HCT116 (cell line): ENCODE results near the gene KIF5C. TPM values are rescaled to one million over a fixed set of nuclear protein-coding genes. Genes with fewer than 3 reads are reported as not detected.

Experiments used
- ATAC-seq: fragments of 200-7000 bp; cut with Tn5 transposase; 2 replicates; pipeline ENCODE4 v1.9.1; 2020; ENCODE audit warnings: mild to moderate bottlenecking, moderate library complexity
- BruUV-seq: library from RNA; stranded (reverse); fragments of 400-500 nt; replicated peaks from 2 replicates; lab custom pipeline; 2021; lab: Mats Ljungman, UMichigan
- CTCF ChIA-PET: fragments of 300-600 bp; sonication (Branson Sonifier 250); formaldehyde crosslinking; loops from one replicate; lab custom pipeline; 2021; ENCODE audit warnings: antibody characterized with exemption; lab: Charles Lee
- POLR2A ChIA-PET: fragments of 300-600, 350-600 bp; sonication (Branson Sonifier 250); formaldehyde crosslinking; loops from one replicate; lab custom pipeline; 2021; ENCODE audit warnings: antibody characterized with exemption; lab: Charles Lee
- RAD21 ChIA-PET, 2 experiments: fragments of 300-600 bp; sonication (Branson Sonifier 250); formaldehyde crosslinking; loops; one replicate each; lab custom pipeline; 2023; ENCODE audit warnings: low total read pairs in 2 of 2; ENCODE audit not compliant: uncharacterized antibody in 2 of 2, unreplicated experiment in 2 of 2, low non-redundant PET in 1 of 2; lab: Charles Lee
- DNase-seq: peaks from one replicate; pipeline ENCODE4 v3.0.0-alpha.2; 2010; ENCODE audit warnings: low read depth, low spot score
- H2AFZ ChIP-seq: fragments of 200-600 bp; shearing (Covaris generic), sonication (generic); 2 replicates; pipeline ENCODE4 v1.6.1; 2017; ENCODE audit warnings: low read depth, mixed run types, mixed read lengths, antibody characterized with exemption, low read length; ENCODE audit not compliant: poor library complexity, severe bottlenecking
- H3K27ac ChIP-seq: 2 replicates; pipeline ENCODE4 v1.5.1; 2012; ENCODE audit warnings: low read depth, low read length
- H3K27me3 ChIP-seq: fragments of 200-600 bp; sonication (generic); 2 replicates; pipeline ENCODE4 v1.6.1; 2016; ENCODE audit warnings: mixed run types, low read length, mixed read lengths; ENCODE audit not compliant: insufficient read depth
- H3K36me3 ChIP-seq, 2 experiments: fragments of 200-500 bp in 1 of 2; fragments of 200-600 bp in 1 of 2; sonication (Bioruptor generic) in 1 of 2; sonication (generic) in 1 of 2; 2 replicates each; pipeline versions ENCODE4 v1.5.1 to v1.6.1; 2014 to 2016; ENCODE audit warnings: low read length in 2 of 2, inconsistent platforms in 1 of 2, mixed read lengths in 1 of 2, mixed run types in 1 of 2; ENCODE audit not compliant: insufficient read depth in 2 of 2, control insufficient read depth in 1 of 2
- H3K4me1 ChIP-seq, 2 experiments: fragments of 200-600 bp in 1 of 2; sonication (generic) in 1 of 2; 2 replicates each; pipeline versions ENCODE4 v1.5.1 to v1.6.1; 2012 to 2017; ENCODE audit warnings: low read length in 2 of 2, inconsistent platforms in 1 of 2, mild to moderate bottlenecking in 1 of 2, mixed read lengths in 1 of 2, mixed run types in 1 of 2, moderate library complexity in 1 of 2; ENCODE audit not compliant: insufficient read depth in 2 of 2, control insufficient read depth in 1 of 2
- H3K4me2 ChIP-seq: fragments of 200-600 bp; sonication (generic); 2 replicates; pipeline ENCODE4 v1.6.1; 2017; ENCODE audit warnings: mixed run types, low read length, mixed read lengths
- H3K4me3 ChIP-seq, 2 experiments: fragments of 200-600 bp in 1 of 2; sonication (generic) in 1 of 2; replicated peaks in 1 of 2; 2 replicates each; pipeline ENCODE4 v1.5.1; 2011 to 2016; ENCODE audit warnings: low read length in 2 of 2, control low read depth in 1 of 2, low read depth in 1 of 2, mild to moderate bottlenecking in 1 of 2, mixed read lengths in 1 of 2, mixed run types in 1 of 2
- H3K79me2 ChIP-seq: fragments of 200-600 bp; sonication (generic); 2 replicates; pipeline ENCODE4 v1.6.1; 2017; ENCODE audit warnings: mild to moderate bottlenecking, mixed run types, low read length, moderate library complexity, mixed read lengths; ENCODE audit not compliant: insufficient read depth
- H3K9ac ChIP-seq: fragments of 200-600 bp; sonication (generic); 2 replicates; pipeline ENCODE4 v1.6.1; 2016; ENCODE audit warnings: low read length, mixed read lengths
- H3K9me2 ChIP-seq: fragments of 200-600 bp; sonication (generic), shearing (Covaris generic); 2 replicates; pipeline ENCODE4 v1.6.1; 2017; ENCODE audit warnings: mixed run types, mild to moderate bottlenecking, moderate library complexity; ENCODE audit not compliant: insufficient read depth
- H3K9me3 ChIP-seq, 2 experiments: fragments of 200-500 bp in 1 of 2; fragments of 200-600 bp in 1 of 2; sonication (Bioruptor generic) in 1 of 2; sonication (generic) in 1 of 2; 2 replicates each; pipeline ENCODE4 v1.6.1; 2014 to 2017; ENCODE audit warnings: low read length in 2 of 2, mixed read lengths in 2 of 2, inconsistent platforms in 1 of 2, low read depth in 1 of 2, mild to moderate bottlenecking in 1 of 2, mixed run types in 1 of 2, moderate library complexity in 1 of 2; ENCODE audit not compliant: control insufficient read depth in 1 of 2, insufficient read depth in 1 of 2
- H4K20me1 ChIP-seq: fragments of 200-600 bp; sonication (generic), shearing (Covaris generic); 2 replicates; pipeline ENCODE4 v1.6.1; 2017; ENCODE audit warnings: mixed run types, mild to moderate bottlenecking, moderate library complexity; ENCODE audit not compliant: insufficient read depth
- CBX3 ChIP-seq: IDR thresholded peaks from 2 replicates; pipeline ENCODE4 v1.6.1; 2012; ENCODE audit warnings: low read depth
- EGR1 ChIP-seq: IDR thresholded peaks from 2 replicates; pipeline ENCODE4 v1.6.1; 2012; ENCODE audit warnings: low read depth
- EZH2 ChIP-seq: fragments of 200-600 bp; sonication (generic); IDR thresholded peaks from 2 replicates; pipeline ENCODE4 v1.6.1; 2017; ENCODE audit warnings: antibody characterized with exemption, mixed run types
- EZH2phosphoT487 ChIP-seq: fragments of 200-600 bp; IDR thresholded peaks from 2 replicates; pipeline ENCODE4 v1.6.1; 2018; ENCODE audit warnings: antibody characterized with exemption, borderline replicate concordance
- POLR2AphosphoS5 ChIP-seq: IDR thresholded peaks from 2 replicates; pipeline ENCODE4 v1.6.1; 2011; ENCODE audit warnings: mild to moderate bottlenecking, low read depth, low read length, moderate library complexity
- SIN3A ChIP-seq: IDR thresholded peaks from 2 replicates; pipeline ENCODE4 v1.6.1; 2012; ENCODE audit warnings: low read depth
- SP1 ChIP-seq: IDR thresholded peaks from 2 replicates; pipeline ENCODE4 v1.6.1; 2012; ENCODE audit warnings: low read depth
- YY1 ChIP-seq: IDR thresholded peaks from 2 replicates; pipeline ENCODE4 v1.6.1; 2011; ENCODE audit warnings: low read length, low read depth, moderate library complexity, mild to moderate bottlenecking; ENCODE audit not compliant: insufficient replicate concordance; ENCODE audit errors: extremely low read depth
- intact Hi-C: fragments of 100-400 bp; cut with micrococcal nuclease; formaldehyde crosslinking; loops from 2 replicates; pipeline ENCODE4 v1.10.0; 2022
- total RNA-seq: library from RNA; stranded (reverse); gene quantifications from one replicate; pipeline ENCODE4 v1.2.1, GENCODE V29; 2021; ENCODE audit not compliant: unreplicated experiment
- TF ChIP-seq, protein P1 (sequence below): IDR thresholded peaks from 2 replicates; pipeline ENCODE4 v1.6.1; 2012; ENCODE audit warnings: low read depth

The KIF5C gene
- total RNA-seq, 1 experiment from 2014 or later = 6.5 TPM

DNA sequence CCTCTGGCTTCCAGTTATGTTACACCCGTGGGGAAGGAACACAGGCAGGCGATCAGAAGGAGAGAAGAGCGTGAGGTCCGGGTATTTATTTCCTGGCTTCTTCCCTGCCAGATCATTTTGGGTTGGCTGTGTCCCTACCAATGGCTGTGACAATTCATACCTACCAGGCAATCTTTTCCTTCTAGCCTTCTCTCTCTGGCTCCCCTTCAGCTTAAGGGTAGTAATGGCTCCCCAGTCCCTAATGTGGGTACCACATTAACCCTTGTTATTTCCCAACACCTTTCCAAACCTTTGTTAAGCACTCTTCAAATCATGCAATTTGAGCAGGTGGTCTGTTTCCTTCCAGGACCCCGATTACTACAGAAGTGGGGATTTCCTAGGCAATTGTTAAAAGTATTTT lies 84.7 kb downstream of the KIF5C start:
- BruUV-seq = no TSS peak
- POLR2A ChIA-PET = no interaction called here
- CTCF ChIA-PET = no interaction called here
- intact Hi-C loops = no loop called here
- TF ChIP-seq POLR2AphosphoS5 (no peak), SP1 (no peak), EGR1 (no peak), EZH2phosphoT487 (no peak), SIN3A (no peak), EZH2 (no peak), YY1 (no peak), CBX3 (no peak)
- TF ChIP-seq, protein P1, sequence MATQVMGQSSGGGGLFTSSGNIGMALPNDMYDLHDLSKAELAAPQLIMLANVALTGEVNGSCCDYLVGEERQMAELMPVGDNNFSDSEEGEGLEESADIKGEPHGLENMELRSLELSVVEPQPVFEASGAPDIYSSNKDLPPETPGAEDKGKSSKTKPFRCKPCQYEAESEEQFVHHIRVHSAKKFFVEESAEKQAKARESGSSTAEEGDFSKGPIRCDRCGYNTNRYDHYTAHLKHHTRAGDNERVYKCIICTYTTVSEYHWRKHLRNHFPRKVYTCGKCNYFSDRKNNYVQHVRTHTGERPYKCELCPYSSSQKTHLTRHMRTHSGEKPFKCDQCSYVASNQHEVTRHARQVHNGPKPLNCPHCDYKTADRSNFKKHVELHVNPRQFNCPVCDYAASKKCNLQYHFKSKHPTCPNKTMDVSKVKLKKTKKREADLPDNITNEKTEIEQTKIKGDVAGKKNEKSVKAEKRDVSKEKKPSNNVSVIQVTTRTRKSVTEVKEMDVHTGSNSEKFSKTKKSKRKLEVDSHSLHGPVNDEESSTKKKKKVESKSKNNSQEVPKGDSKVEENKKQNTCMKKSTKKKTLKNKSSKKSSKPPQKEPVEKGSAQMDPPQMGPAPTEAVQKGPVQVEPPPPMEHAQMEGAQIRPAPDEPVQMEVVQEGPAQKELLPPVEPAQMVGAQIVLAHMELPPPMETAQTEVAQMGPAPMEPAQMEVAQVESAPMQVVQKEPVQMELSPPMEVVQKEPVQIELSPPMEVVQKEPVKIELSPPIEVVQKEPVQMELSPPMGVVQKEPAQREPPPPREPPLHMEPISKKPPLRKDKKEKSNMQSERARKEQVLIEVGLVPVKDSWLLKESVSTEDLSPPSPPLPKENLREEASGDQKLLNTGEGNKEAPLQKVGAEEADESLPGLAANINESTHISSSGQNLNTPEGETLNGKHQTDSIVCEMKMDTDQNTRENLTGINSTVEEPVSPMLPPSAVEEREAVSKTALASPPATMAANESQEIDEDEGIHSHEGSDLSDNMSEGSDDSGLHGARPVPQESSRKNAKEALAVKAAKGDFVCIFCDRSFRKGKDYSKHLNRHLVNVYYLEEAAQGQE = no peak
- H4K20me1 ChIP-seq = no peaks in the 10 kb centered on the region
- no peak overlapping the region for H3K4me3 ChIP-seq
- ATAC-seq = no peak
- H3K79me2 ChIP-seq = no peaks in the 10 kb centered on the region
- no peak overlapping the region for H3K9ac ChIP-seq
- no peak for DNase-seq
- no peaks in the 10 kb centered on the region for H3K4me1 ChIP-seq
- H3K9me3 ChIP-seq = no peaks in the 10 kb centered on the region
- no peak overlapping the region for H2AFZ ChIP-seq
- H3K4me2 ChIP-seq = no peak overlapping the region
- no peaks in the 10 kb centered on the region for H3K27me3 ChIP-seq
- H3K27ac ChIP-seq = no peak overlapping the region
- RAD21 ChIA-PET = no interaction called here
- no peaks in the 10 kb centered on the region for H3K36me3 ChIP-seq
- no peaks in the 10 kb centered on the region for H3K9me2 ChIP-seq
